ENCODE results near the gene ALX4.

ALX4 gene

DNA sequence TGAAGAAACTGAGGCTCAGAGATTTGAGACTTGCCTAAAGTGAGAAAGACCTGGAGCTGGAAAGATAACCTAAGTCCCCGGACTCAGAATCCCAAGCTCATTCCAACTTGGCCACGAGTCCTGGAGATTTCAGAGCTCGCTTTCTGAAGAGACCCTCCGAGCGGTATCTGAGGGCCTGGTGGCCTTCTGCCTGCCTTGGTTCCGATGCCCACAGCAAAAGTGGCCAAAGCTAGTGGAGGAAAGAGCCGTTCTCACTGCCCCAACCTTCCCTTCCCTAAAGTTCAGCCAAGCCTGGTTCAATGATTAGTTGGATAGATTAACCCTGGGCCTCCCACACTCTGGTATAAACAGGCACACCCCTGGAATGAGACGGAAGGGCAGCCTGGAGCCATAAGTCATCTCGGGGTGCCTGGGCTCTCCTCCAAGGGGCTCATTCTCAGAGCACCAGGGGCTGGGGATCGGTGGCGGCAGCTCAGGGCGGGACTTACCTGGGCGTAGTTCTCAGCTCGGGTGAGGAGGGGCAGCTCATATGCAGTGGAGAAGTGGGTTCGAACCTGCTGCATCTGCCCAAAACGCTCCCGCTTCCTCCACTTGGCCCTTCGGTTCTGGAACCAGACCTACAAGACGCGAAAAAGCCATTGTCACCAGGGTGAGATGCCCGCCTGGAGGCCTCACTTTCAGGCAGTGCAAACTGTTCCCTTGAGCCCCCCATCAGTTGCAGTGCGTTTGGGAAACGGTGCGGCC, 42.8 kb downstream of the ALX4 start:
- no peak for DNase-seq

DNA sequence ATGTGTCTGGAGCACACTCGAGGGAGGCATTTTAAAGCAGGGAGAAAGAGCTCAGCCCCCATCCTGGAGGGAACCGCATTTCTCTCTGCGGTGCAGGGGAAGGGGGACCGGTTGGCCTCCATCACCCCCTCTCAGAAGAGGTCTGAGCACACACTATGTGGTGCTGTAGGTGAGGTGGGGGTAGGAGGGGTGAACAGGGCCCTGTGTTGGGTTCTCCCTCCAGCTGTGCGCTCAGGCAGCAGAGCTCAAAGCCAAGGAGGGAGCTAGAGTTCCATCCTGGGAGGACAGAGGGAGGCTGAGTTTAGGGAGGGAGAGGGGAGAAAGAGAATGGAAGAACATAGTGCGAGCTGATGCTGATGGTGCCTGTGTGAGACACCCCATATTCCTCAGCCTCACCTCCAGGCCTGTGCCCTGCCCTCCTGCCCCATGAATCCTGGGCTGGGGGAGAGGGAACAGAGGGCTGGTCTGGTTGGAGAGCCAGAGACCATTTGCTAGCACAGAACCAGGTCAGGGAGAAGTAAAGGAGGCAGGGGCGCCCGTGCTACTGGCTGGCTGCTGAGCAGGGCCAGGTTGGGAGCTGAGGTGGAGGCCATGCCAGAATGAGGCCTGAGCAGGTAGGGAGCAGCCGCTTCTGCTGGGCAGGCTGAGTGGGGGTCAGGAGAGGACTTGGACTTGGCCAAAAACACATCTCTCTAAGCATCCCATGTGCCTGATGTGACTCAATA, 43.7 kb downstream of the ALX4 start:
- DNase-seq: no peak

DNA sequence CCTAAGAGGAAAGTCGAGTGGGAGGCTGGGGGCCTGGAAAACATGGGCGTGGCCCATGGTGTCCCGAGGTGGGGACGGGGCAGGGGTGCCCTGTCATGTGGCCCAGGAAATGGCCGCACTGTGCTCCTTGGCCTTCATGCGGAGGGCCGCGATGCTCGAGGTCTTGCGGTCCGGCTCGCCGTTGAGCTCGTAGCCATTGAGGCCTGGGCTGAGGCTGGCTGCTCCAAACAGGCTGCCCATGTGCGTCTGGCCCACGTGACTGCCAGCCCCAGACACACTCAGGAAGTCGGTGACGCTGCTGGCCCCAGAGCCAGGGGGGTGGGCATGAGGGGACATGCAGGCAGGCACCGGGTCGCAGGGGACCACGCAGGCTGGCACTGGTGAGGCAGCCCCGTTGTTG, 45.2 kb downstream of the ALX4 start:
- no peak for DNase-seq

DNA sequence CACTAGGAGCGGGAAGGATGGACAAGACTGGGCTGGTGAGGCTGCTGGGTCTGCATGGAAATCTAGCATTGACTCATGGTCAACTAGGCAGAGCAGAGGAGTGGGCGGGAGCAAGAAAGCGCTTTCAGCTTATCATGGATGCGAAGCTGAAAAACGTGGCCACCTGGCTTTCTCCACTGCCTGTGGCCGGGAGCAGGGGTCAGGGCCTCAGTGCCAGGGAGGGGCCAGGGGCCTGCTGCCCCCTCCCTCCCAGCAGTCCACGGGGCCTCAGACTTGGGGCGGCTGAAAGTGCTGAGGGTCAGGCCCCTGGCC, 45.5 kb downstream of the ALX4 start:
- no peak for DNase-seq

DNA sequence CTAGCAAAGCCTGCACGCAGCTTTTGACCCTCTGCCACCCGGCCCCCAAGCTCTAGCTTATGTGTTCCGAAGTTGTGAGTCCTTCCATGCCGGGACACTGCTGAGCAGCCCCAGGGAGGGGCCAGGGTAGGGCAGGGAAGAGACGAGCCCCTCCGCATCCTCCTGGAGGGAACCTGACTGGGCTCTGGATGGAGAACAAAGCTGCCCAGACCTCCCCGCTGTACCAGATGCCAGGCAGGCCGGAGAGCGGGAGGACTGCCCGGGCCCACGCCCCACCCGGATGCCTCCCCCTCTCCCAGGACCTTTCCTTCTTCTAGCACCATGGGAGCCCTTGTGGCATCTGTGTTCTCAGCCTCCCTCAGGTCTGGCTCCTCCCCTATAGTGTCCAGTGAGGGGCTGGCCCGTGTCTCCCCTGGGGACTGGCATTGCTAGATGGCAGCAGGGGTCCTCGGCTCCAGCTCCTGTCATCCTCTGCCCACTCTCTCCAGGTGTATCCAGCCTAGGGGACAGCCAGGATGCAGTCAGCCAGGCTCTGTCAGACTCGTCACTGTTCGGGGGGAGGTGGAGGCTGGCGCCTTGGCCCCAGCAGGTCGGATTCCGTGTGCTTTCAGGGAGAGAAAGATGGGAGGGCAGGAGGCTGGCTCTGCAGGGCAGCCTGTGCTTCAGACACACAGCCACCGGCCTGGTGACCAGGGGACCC, 46.1 kb downstream of the ALX4 start:
- DNase-seq: no peak

DNA sequence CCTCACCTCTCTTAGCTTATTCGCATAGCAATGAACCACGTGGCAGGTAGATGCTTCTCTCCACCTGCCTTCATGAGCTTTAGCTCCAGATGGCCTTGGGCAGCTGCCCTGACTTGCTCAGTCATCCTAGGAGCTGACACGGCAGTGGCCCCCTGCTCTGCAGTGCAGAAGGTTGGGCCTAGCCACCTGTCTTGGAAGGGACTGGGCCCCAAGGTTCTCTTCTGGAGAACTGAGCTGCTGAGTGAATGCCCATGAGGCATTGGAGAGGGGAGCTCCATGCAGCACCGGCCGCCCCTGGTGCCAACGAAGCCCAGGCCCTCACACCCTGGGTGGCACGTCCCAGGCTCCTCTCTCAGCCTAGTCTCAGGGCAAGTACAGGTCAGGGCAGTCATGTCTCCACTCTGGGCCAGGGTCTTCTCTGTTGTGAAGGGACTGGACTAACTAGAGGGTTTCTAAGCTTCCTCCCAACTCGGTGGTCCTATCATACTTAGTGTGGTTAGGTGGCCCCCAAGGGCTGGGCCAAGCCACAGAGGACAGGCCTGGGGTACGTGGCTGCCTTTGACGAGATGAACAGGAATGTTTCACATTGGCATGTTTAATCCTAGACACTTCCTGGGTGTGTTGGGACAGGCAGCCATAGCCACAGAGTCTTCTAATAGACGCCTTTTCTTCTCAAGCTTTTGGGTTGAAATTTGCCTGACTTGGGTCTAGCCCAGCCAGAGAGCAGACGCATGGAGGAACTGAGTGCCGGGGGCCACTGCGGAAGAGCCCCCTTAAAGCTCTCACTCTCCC, 47.9 kb downstream of the ALX4 start:
- no peak for DNase-seq

DNA sequence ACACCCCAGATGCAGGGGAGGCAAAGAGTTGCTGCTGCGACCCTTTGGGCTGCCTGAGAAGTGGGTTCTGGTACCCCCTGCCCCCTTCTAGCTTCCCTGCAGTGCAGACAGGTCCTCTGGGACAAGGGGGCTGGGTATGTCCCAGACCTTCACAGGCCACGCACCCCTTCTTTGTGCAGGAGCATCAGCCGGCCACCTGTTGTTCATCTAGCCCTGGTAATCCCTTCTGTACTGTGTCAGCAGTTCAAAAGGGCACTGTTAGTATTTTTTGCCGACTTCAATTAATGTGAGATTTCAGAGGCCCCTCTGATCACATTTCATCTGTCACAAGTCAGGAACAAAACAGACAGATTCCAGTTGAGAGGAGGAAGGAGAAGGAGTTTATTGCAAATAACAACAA, 49.9 kb downstream of the ALX4 start:
- no peak for DNase-seq

DNA sequence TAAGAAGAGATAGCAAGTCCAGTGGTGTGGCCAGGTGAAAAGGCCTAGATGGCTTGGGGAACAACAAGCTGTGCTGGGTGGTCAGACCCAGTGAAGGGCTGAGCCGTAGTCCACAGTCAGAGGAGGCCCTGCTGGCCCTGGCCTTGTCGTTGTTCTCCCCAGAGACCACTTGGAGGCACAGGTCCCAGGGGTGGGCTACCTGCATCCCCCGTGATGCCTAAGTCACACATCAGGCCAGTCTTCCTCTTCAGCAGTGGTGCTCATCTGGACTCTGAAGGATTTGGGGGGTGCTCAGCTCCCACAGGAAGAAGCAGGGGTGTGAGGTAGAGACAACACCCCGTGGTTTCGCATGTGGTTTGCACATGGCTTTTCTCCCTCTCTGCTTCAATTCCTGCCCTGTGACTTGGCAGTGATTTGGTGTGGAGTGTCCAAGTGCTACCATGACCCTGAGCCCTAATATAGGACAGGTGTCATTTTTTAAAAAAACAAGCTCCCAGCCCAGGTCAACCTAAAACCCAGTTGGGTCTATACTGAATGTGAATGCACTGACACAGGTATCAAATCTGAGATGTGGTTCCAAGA, 51.0 kb downstream of the ALX4 start:
- DNase-seq: no peak

DNA sequence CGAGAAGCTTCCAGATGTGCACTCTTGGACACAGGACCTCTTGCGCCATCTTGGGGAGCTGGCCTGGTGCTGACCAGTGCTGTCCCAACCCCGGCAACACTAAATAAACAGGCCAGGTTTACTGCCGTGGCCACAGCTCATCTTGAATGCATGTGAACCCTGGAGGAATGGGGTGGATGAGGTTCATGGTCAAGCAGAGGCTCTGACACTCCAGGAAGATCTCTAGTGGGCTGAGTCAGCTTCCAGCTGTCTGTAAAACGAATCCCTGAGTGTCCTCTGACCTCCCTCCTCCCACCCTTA, 51.8 kb downstream of the ALX4 start:
- no peak for DNase-seq

DNA sequence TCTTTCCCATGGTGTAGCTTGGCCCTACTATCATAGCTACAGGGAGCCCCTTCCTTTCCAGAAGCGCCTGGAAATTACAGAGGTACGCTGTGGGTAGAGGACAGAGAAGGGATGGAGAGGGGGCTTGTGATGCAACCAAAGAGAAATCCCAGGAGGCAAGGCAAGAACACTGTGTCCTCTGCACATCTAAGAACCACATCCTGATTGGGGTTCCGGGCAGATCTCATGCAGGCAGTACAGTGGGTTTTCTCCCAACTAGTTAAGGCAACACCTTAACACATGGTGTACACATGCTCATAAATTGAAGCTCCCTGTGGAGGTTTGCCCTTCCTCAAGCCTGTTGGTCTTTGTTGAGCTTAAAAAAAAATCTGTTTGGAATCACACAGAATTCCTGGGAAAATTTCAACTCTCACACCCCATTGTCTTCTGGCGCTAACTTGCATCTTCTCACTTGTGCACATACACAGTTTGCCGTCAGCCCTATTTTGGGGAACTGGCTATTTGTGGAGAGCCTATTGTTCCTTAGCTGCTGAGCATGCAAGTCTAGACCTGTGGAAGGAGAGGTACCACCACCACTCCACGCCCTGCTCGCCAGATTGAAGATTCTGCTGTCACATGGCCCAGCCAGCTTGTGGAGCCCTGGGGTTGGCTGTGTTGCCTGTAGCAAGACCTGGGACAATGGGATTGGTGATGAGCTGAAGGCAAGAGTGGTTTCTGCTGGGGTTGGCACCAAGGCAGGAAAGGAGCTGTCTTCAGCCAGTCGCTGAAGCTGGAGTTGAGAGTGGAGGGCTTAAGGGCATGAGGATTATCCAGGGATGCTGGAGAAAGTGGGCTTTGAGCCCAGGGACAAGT, 52.4 kb downstream of the ALX4 start:
- no peak for DNase-seq

DNA sequence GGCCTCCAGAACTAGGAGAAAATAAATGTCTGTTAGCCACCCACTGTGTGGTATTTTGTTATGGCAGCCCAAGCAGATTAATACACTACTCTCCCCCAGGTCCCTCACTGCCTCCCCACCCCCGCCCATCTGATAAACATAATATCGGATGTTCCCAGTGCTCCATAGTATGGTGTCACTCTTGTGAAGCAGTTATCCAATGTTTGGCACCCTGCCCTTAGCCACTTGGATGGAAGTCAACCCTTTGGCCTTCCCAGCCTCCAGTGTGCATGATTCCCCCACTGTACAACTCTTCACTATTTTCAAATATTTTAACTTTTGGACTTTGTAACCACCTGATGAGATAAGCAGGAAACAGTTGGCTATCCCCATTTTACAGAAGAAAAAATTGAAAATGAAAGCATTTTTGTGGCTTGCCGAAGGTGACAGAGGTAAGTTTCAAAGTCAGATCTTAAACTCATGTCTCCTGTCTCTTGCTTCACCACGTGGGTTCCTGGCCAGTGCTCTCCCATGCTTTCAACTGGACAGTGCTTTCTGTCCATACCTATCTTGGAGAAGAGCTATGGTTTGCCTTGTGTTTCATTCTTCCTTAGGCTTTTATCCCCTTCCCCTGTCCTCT, 53.2 kb downstream of the ALX4 start:
- no peak for DNase-seq

DNA sequence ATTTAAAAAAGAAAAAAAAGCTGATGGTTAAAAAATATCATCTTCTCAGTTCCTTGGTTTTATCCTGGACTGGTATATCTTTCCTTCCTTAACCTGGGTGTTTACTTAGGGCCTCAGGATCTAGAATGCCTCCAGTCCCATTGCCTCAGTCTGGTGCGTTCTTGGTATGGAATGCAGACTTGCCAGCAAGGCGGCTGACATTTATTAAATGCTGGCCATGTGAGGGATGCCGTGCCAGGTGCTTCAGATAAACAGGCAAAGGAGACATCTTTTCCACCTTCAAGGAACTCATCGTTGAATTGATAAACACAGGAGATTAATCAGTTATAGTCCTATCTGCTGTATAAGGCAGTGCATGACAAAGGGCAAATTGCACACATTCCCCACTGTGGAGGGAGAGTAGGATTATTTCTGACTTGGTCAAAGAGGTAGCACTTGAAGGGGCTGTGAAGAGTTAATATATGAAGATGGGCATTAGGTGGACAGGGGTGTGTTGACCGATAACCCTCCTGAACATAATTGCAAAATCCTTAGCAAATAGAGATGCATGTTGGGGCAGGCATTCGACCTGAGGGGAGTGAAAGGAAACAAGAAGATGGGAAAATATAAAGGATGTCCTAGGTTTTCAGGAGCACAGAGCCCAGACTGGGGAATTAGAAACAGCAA, 54.4 kb downstream of the ALX4 start:
- DNase-seq: no peak

DNA sequence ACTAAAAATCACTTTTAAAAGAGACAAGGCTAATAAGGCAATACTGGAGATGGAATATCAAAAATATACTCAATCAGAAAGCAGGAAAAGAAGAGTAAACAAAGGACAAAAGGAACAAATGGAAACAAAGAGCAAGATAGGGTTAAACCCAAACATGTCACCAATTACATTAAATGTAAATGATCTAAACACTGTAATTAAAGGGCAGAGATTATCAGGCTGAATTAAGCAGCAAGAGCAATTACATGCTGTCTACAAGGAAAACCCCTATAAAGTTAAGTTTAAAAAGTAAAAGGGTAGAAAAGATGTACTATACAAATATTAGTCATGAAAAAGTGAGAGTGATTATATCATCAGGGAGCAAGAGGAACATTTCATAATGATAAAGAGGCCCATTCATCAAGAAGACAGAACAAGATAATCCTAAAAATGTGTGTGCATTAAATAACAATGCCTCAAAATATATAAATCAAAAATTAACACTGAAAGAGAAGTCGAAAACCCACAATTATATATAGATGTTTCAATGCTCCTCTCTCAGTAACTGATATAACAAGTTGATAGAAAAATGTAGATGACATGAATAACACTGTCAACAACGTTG, 56.8 kb downstream of the ALX4 start:
- no peak for DNase-seq

DNA sequence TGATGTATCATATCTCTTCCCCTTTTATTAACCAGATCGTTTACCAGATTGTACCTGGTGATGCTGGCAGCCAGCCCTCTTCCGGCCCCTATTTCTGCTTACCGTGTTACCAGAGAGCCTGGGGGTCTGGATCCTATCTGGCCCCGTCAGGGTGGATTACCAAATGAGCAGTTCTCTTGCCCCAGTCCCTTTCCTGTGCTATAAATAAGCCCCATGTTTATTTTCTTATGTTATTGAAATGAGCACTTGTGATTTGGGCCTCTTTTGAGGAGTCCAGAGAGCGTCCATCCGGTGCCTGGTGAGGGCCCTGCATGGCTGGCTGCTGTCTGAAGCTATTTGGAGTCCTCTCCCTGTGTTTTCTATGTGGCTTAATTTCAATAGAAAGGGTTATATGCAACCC, 59.5 kb downstream of the ALX4 start:
- no peak for DNase-seq

DNA sequence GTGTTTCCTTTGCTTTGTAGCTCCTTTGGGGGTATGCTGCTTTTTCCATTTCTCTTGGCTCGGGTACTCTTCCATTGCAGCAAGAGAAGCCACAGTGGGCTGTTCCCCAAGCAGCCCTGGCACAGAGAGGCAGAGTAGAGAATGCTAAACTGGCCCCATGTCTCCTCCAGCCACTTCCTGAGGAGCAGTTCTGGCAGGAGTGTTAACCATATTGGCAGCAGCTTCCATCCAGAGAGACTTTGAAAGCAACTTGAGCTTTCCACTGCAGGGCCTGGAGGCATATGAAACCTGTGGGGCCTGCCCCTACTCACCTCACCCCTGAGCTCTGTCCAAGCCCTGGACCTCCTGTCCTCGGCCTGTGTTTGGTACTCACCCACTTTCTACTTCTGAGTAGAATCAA, 61.8 kb downstream of the ALX4 start:
- no peak for DNase-seq

DNA sequence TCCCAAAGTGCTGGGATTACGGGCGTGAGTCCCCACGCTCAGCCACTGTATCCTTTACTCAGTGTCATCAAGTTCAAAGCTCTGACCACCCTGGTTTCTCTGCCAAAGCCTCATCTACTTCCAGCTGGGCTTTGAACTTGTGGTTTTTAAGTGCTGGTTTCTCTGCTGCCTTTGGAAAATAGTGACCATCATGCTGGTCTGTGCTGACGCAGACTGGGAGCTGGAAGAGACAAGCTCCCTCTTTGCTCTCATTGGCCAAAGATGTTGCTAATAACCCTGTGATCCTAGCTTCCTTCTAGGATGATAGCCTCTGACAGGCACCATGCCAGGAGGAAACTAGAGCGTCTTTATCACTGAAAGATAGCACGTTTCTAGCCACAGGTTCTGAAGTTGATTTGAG, 62.4 kb downstream of the ALX4 start:
- no peak for DNase-seq

DNA sequence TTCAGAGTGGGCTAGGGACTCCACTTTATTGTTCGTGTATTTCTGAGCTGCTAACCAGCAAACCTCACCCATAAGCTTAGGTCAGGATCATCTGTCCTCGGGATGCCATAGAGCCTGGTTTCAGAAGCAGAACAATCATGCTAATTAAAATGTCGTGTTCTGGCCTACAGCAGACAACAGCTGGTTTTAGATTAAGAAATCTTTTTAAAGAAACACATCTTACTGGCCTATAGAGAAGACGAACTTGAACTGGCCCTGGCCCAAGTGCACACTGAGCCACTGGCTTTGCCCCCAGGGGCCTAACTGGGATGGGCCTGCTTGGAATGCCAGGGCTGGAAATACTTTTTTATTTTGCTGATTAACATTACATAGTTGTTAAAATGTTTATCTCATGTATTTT, 63.2 kb downstream of the ALX4 start:
- no peak for DNase-seq

DNA sequence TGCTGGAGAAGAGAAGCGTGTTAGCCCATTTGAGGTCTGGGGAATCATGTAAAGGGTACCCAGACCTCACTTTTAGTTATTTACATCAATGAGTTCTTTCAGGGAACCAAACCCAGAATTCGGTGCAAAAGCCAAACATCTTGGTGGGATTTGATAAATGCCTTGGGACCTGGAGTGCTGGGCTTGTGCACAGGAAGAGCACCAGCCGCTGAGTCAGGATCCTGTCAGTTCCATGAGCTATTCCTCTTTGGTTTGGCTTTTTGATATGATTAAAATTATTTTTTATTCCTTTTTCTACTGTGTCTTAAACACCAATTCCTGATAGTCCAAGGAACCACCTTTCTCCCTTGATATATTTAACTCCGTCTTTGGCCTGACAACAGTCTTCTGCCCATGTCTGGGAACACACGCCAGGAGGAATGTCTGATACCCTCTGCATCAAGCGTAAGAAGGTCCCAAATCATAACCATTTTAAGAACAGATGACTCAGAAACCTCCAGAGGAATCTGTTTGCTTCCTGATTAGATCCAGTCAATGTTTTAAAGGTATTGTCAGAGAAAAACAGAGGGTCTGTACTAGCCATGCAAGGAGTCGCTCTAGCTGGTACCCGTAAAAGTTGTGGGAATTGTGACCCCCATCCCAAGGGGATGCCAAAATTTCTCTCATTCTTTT, 65.2 kb downstream of the ALX4 start:
- DNase-seq: no peak

DNA sequence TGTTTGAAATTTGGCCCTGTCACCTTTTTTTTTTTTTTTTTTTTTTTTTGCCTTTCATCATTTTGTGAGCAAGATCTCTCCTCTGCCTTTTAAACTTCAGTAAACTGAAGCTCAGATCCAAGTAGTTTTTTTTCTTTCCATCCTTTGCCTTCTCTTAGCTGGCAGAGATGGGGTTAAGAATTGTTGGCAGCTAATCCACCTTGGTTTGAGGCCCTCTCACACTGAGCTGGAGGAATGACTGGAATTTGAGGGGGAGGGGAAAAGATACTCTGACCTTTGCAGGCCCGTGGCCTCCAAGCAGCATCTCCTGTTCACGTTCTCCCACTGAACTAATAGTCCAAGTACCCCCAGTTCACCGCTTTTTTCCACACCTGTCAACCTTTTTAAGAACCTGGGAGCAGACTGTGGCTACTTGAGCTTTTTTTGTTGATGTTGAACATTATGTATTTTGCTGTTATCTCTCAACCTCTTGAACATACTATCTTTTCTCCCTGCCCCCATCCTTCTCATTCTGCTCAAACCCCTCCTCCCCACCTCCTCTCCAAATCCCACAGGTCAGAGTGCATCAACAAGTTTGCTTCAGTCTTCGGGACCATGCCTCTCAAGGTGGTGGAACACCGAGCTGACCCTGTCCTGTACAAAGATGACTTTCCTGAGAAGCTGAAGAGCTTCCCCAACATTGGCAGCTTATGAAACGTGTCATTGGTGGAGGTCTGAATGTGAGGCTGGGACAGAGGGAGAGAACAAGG, 66.2 kb downstream of the ALX4 start:
- DNase-seq: no peak

All from inflammatory macrophage (primary cell).